ENCODE results near the gene FOXP1.

Gene FOXP1

GRCh38 chr3:71245971-71246880 lies 337.3 kb downstream of the FOXP1 start:
- H3K36me3 ChIP-seq (ENCODE audit: insufficient read depth, low read length) = no peaks in the 10 kb centered on the region
- no peaks in the 10 kb centered on the region for H3K9me3 ChIP-seq (ENCODE audit: control insufficient read depth, insufficient read depth, low read length)
- peaks cover 49% of the 10 kb centered on the region for H3K4me1 ChIP-seq (ENCODE audit: insufficient read depth, low read length)
- no peak overlapping the region for H3K9ac ChIP-seq (ENCODE audit: low read depth, low read length)

- H3K4me1 ChIP-seq (ENCODE audit: insufficient read depth, low read length) = peaks cover 49% of the 10 kb centered on the region
- peak overlapping the region; percentile 10; the same call in 1 of the 2 replicates for H3K9ac ChIP-seq (ENCODE audit: low read depth, low read length)
- H3K9me3 ChIP-seq (ENCODE audit: control insufficient read depth, insufficient read depth, low read length) = no peaks in the 10 kb centered on the region
- no peaks in the 10 kb centered on the region for H3K36me3 ChIP-seq (ENCODE audit: insufficient read depth, low read length)
These were observed 338.6 kb downstream of the FOXP1 start for GRCh38 chr3:71244826-71245488.

- H3K4me1 ChIP-seq (ENCODE audit: insufficient read depth, low read length) = peaks cover 49% of the 10 kb centered on the region
- H3K36me3 ChIP-seq (ENCODE audit: insufficient read depth, low read length) = no peaks in the 10 kb centered on the region
- no peaks in the 10 kb centered on the region for H3K9me3 ChIP-seq (ENCODE audit: control insufficient read depth, insufficient read depth, low read length)
- peak overlapping the region; percentile 10; the same call in 1 of the 2 replicates for H3K9ac ChIP-seq (ENCODE audit: low read depth, low read length)
These were observed 339.2 kb downstream of the FOXP1 start for GRCh38 chr3:71244153-71244825.

- Histone ChIP-seq H3K36me3 (ENCODE audit: insufficient read depth, low read length) (no peaks in the 10 kb centered on the region), H3K9ac (ENCODE audit: low read depth, low read length) (no peak overlapping the region), H3K4me1 (ENCODE audit: insufficient read depth, low read length) (peaks cover 49% of the 10 kb centered on the region), H3K9me3 (ENCODE audit: control insufficient read depth, insufficient read depth, low read length) (no peaks in the 10 kb centered on the region)
These were observed 340.3 kb downstream of the FOXP1 start for GRCh38 chr3:71243229-71243628.

- peaks cover 45% of the 10 kb centered on the region for H3K4me1 ChIP-seq (ENCODE audit: insufficient read depth, low read length)
- no peaks in the 10 kb centered on the region for H3K36me3 ChIP-seq (ENCODE audit: insufficient read depth, low read length)
- H3K9me3 ChIP-seq (ENCODE audit: control insufficient read depth, insufficient read depth, low read length) = no peaks in the 10 kb centered on the region
- H3K9ac ChIP-seq (ENCODE audit: low read depth, low read length) = no peak overlapping the region
These were observed 341.5 kb downstream of the FOXP1 start for GRCh38 chr3:71241981-71242560.

GRCh38 chr3:71241246-71241901 lies 342.2 kb downstream of the FOXP1 start:
- Histone ChIP-seq H3K9ac (ENCODE audit: low read depth, low read length) (no peak overlapping the region), H3K4me1 (ENCODE audit: insufficient read depth, low read length) (peaks cover 42% of the 10 kb centered on the region), H3K36me3 (ENCODE audit: insufficient read depth, low read length) (no peaks in the 10 kb centered on the region), H3K9me3 (ENCODE audit: control insufficient read depth, insufficient read depth, low read length) (no peaks in the 10 kb centered on the region)

- Histone ChIP-seq H3K9me3 (ENCODE audit: control insufficient read depth, insufficient read depth, low read length) (no peaks in the 10 kb centered on the region), H3K9ac (ENCODE audit: low read depth, low read length) (no peak overlapping the region), H3K36me3 (ENCODE audit: insufficient read depth, low read length) (no peaks in the 10 kb centered on the region), H3K4me1 (ENCODE audit: insufficient read depth, low read length) (peaks cover 29% of the 10 kb centered on the region)
These were observed 343.5 kb downstream of the FOXP1 start for GRCh38 chr3:71240034-71240433.

- H3K9me3 ChIP-seq (ENCODE audit: control insufficient read depth, insufficient read depth, low read length) = no peaks in the 10 kb centered on the region
- no peaks in the 10 kb centered on the region for H3K36me3 ChIP-seq (ENCODE audit: insufficient read depth, low read length)
- no peak overlapping the region for H3K9ac ChIP-seq (ENCODE audit: low read depth, low read length)
- H3K4me1 ChIP-seq (ENCODE audit: insufficient read depth, low read length) = peaks cover 15% of the 10 kb centered on the region
These were observed 345.2 kb downstream of the FOXP1 start for GRCh38 chr3:71238355-71238757.

GRCh38 chr3:71237672-71238071 lies 345.9 kb downstream of the FOXP1 start:
- H3K9me3 ChIP-seq (ENCODE audit: control insufficient read depth, insufficient read depth, low read length) = no peaks in the 10 kb centered on the region
- H3K36me3 ChIP-seq (ENCODE audit: insufficient read depth, low read length) = no peaks in the 10 kb centered on the region
- peaks cover 9% of the 10 kb centered on the region for H3K4me1 ChIP-seq (ENCODE audit: insufficient read depth, low read length)
- no peak overlapping the region for H3K9ac ChIP-seq (ENCODE audit: low read depth, low read length)

GRCh38 chr3:71235846-71236245 lies 347.7 kb downstream of the FOXP1 start:
- H3K36me3 ChIP-seq (ENCODE audit: insufficient read depth, low read length) = no peaks in the 10 kb centered on the region
- H3K9ac ChIP-seq (ENCODE audit: low read depth, low read length) = no peak overlapping the region
- H3K9me3 ChIP-seq (ENCODE audit: control insufficient read depth, insufficient read depth, low read length) = no peaks in the 10 kb centered on the region
- no peaks in the 10 kb centered on the region for H3K4me1 ChIP-seq (ENCODE audit: insufficient read depth, low read length)

GRCh38 chr3:71232895-71233294 lies 350.6 kb downstream of the FOXP1 start:
- Histone ChIP-seq H3K9me3 (ENCODE audit: control insufficient read depth, insufficient read depth, low read length) (no peaks in the 10 kb centered on the region), H3K4me1 (ENCODE audit: insufficient read depth, low read length) (peaks cover 18% of the 10 kb centered on the region), H3K36me3 (ENCODE audit: insufficient read depth, low read length) (no peaks in the 10 kb centered on the region), H3K9ac (ENCODE audit: low read depth, low read length) (no peak overlapping the region)

GRCh38 chr3:71232175-71232679 lies 351.3 kb downstream of the FOXP1 start:
- Histone ChIP-seq H3K36me3 (ENCODE audit: insufficient read depth, low read length) (no peaks in the 10 kb centered on the region), H3K9me3 (ENCODE audit: control insufficient read depth, insufficient read depth, low read length) (no peaks in the 10 kb centered on the region), H3K9ac (ENCODE audit: low read depth, low read length) (no peak overlapping the region), H3K4me1 (ENCODE audit: insufficient read depth, low read length) (peaks cover 18% of the 10 kb centered on the region)

- peaks cover 18% of the 10 kb centered on the region for H3K4me1 ChIP-seq (ENCODE audit: insufficient read depth, low read length)
- no peak overlapping the region for H3K9ac ChIP-seq (ENCODE audit: low read depth, low read length)
- no peaks in the 10 kb centered on the region for H3K9me3 ChIP-seq (ENCODE audit: control insufficient read depth, insufficient read depth, low read length)
- H3K36me3 ChIP-seq (ENCODE audit: insufficient read depth, low read length) = no peaks in the 10 kb centered on the region
These were observed 351.8 kb downstream of the FOXP1 start for GRCh38 chr3:71231680-71232079.
